PC-9 (cell line): ENCODE data around the gene CLDN34.

Source experiments
- EZH2 ChIP-seq: fragments of 200-600 bp; sonication (generic); IDR thresholded peaks from 2 replicates; pipeline ENCODE4 v1.8.0; 2017; ENCODE audit warnings: antibody characterized with exemption, low read depth
- TF ChIP-seq, protein P1 (sequence below): fragments of 200-600 bp; sonication (generic); conservative IDR thresholded peaks from 2 replicates; pipeline ENCODE4 v1.6.1; 2017; ENCODE audit warnings: mixed run types, antibody characterized with exemption, mild to moderate bottlenecking, moderate library complexity

DNA sequence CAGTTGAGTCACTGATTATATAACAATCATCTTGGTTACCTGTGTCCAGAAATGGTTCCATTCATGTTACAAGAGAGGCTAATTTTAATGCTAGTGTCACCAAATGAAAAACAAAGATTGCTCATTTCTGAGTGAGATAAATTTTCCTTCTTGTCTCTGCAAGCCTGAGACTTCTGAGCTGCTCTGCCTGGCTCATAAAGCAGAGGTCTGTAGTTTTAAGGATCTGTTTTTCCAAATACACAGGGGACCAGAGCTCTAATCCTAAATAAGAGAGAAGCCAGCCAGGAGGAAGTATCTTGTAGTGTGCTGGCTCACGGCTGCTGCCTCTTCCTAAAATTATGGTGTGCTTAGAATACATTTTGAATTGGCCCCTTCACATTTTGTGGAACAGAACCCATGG lies 42.6 kb downstream of the CLDN34 start:
- TF ChIP-seq, protein P1, sequence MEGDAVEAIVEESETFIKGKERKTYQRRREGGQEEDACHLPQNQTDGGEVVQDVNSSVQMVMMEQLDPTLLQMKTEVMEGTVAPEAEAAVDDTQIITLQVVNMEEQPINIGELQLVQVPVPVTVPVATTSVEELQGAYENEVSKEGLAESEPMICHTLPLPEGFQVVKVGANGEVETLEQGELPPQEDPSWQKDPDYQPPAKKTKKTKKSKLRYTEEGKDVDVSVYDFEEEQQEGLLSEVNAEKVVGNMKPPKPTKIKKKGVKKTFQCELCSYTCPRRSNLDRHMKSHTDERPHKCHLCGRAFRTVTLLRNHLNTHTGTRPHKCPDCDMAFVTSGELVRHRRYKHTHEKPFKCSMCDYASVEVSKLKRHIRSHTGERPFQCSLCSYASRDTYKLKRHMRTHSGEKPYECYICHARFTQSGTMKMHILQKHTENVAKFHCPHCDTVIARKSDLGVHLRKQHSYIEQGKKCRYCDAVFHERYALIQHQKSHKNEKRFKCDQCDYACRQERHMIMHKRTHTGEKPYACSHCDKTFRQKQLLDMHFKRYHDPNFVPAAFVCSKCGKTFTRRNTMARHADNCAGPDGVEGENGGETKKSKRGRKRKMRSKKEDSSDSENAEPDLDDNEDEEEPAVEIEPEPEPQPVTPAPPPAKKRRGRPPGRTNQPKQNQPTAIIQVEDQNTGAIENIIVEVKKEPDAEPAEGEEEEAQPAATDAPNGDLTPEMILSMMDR, result no peak
- no peak for TF ChIP-seq EZH2
